NCI-H510A treated with DMSO at 0.1 percent for 48 hours (cell line): ENCODE data around the gene GLOD5.
"Not testable (repeated sequence)": the region's sequence is repeated elsewhere in the genome, so short reads cannot be mapped to it uniquely, and the experiment has no call there.

ENCODE experiments used
- DNase-seq: peaks from one replicate; lab custom pipeline; 2025; lab: John Stamatoyannopoulos, UW

The GLOD5 gene

DNA sequence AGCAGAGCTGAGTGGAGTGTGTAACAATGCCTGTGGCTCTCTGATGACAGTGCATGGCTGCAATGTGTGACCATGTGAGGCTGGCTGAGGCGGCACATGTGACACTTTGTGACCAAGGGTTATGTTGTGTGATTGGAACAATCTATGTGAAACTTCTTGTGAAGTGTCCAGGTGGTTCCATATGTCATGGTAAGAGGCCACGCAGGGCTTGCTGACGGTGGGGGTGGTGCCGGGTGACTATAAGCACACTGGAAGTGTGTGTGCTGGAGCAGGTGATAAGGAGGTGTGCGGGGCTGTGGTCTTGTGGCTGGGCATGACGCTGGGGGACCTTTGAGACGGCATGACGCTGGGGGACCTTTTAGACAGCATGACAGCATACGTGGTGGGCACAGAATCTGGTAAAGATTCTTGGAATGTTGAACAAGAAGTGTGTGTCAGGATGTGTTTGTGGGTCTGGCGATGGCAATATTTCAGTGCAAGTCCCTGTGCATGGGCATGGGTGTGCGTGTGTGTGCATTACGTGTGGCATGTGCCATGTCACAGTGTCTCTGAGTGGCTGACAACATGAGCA is 32.9 kb downstream of the GLOD5 start:
- no peak for DNase-seq

DNA sequence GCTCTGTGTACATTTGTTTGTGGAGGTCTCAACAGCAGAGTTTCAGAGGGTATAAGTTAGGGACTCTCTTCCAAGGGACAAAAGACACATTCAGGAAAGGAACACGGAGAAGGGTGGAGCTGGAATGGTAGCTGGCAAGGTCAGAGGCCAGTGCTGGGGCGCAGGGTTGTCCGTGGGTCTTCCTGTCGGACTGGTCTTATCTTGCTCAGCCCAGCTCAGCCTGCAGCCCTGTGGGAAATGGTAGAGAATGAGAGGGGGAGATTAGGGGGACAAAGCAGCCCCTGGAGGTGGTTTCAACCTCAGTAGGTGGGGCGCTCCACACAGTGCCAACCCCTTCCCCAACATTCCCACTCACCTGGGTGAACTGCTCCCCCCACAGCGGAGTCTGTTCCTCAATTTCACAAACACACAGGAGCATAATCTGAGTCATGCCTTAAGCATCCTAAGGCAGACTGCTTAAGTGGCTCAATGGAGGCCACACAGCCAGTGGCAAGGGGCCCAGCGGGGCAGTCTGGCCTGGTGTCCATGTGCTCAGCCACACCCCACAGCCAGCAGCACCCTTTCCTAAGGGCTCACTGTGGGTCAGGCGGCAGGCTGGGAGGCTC is 33.5 kb downstream of the GLOD5 start:
- DNase-seq, result no peak

DNA sequence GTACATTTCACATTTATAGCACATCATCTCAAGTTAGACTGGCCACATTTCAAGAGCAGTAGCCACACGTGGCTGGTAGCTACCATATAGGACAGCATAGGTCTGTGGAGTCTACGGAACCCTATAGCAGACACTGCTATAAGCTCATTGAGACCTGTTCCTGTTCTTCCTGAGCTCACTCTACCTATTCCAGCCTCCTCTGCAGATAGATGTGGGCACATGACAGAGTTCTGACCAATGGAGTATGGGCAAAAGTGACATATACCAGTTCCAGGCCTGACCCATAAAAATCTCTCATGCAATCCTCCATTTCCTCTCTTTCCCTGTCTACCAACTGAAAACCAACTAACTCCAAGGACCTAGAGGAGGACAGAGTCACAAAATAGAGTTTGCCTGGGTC is 36.8 kb downstream of the GLOD5 start:
- no peak for DNase-seq

DNA sequence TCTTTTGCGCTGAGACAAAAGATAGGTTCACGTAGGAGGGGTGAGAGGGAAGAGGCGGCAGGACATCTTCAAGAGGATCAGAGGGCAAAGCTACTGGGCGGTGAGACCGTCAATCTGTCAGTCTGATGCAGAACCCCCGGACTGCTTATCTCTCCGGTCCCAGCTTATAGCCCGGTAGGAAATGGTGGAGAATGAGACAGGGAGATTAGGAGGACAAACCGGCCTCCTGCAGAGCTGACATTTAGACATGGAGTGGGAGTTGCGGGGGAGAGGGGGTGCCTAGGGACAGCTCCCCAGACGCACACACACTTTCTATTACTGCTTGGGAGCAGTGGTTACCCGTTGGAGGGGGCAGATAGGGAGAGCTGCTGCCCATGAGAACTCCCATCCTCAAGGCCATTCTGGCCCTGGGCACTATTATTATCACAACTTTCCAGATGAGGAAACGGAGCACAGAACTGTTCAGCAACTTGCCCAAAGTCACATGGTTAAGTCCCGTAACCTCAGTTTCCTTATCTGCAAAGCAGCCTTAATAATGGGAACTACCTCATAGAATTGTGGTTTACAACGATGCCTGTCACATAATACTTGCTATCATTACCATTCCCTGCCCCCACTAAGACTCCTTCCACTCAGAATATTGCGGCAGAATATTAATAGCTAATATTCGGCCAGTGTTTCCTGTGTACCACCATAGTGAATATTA is 39.2 kb downstream of the GLOD5 start:
- peak; percentile 33 for DNase-seq

DNA sequence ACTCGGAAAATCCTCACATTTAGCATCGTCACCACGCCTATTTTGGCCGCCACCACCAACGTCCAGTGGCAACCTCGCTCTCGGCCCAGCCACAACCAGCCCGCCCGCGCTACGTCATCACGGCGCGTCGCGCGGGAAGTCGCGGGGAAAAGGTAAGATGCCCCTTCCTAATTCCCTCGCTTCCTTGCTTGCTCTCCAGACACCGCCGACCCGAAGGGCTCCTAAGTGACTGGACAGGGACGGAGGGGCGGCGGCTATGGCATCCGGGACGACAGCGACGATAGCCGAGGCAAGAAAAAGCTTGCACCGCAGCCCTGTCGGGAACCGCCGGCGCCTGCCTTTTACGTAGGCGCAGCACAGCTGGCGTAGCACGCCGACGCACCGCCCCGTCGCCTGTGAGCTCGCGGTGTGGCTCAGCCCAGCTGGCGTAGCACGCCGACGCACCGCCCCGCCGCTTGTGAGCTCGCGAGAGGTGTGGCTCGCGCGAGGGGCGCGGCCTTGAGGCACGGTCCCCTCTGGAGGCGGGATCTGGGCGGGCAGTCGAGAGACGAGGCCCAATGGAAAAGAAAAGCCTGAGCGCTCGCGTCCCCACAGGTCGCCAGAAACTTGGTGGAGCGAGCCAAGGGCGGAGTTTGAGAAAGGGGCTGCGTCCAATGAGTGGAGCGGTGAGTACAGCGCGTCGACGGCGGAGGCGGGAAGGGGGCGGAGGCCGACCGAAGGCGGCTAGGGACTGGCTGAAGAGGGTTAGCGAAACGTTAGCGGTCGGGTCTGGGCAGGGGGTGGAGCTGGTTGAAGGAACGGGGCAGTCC is 39.9 kb downstream of the GLOD5 start, which contains the start of gene HDAC6:
HDAC6 (plus strand) TSS at position 788 of the 809 bp plus-strand sequence. CDS start 626 bp downstream, outside the sequence.
- DNase-seq, result peak; percentile 93

DNA sequence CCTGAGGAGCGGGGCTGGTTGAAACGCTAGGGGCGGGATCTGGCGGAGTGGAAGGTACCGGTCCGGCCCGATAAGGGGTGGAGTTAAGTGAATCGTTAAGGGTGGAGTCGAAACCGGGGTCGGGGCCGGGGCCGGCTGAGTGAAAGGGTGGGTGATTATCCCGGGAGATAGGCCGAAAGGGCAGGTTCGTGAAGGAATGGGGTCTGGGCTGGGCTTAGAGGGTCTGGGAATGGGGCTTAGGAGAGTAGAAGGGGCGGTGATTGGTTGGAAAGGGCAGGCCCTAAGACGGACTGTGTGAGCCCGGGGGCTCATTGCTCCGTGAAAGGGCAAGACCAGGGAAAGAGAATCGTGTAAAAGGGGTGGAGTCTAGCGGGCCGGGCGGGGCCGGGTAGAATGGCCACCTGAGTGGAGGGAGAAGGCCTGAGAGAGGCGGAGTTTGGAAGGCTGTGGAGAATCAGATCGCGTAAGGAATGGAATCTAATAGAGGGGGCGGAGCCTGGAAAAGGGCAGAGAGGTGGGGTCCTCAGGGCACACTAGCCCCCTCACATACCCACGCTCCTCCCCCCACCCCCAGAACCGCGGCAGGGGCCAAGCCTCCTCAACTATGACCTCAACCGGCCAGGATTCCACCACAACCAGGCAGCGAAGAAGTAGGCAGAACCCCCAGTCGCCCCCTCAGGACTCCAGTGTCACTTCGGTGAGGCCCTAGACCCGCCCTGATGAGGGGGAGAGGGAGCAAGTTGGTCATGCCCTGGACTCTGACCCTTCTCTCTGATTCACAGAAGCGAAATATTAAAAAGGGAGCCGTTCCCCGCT is 40.8 kb downstream of the GLOD5 start:
- DNase-seq, result peak; percentile 86

DNA sequence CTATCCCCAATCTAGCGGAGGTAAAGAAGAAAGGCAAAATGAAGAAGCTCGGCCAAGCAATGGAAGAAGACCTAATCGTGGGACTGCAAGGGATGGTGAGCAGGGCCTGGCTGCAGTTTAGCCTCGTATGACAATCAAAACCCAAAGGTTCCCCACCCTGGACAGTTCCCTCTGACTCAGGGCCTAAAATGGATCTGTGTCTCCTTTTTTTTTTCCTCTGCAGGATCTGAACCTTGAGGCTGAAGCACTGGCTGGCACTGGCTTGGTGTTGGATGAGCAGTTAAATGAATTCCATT is 41.3 kb downstream of the GLOD5 start:
- DNase-seq, result no peak

DNA sequence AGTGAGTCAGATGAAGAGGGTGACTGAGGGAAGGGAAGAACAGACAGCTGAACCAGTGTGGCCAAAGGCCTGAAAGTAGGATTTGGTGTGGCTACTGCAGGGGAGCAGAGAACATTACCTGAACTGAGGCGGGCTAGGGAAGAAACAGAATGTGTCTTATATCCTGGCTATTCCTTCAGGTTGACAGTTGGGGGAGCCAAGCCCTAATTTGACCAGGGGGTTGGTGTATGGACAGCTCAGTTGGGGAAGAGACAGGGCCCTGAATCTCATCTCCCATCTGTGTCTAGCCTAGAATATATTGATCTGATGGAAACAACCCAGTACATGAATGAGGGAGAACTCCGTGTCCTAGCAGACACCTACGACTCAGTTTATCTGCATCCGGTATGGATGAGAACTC is 44.5 kb downstream of the GLOD5 start:
- DNase-seq, result no peak

DNA sequence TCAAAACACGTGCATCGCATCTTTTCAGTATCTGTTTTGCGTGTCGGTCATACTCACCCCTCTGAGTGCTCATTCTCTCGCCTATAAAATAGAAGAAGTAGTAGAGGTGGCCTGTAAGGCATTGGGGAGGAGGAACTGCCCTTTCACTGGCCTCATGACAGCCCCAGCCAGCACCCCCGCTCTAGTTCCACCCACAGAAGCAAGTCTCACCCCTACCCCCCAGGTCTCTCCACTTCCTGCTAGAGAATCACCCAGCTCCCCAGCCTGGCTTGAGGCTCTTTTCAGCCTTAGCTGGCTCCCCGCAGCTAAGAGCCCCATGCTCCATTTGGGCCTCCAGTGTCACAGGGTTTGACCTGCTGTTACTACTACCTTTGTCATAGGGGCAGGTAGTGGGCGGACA is 52.1 kb downstream of the GLOD5 start:
- no peak for DNase-seq

DNA sequence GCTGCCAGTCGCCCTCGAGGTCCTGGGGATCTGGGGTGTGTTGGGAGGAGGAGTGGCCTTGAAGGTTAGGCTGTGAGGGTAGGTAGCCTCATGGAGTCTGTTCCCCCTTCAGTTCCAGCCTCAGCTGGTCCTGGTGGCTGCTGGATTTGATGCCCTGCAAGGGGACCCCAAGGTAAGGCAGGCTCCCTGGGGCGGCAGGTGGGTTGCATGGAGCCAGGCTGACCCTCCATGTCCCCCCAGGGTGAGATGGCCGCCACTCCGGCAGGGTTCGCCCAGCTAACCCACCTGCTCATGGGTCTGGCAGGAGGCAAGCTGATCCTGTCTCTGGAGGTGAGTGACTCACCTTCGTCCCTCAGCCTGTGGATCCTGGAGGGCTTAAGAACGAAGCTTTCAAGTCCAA is 53.2 kb downstream of the GLOD5 start:
- no peak for DNase-seq

DNA sequence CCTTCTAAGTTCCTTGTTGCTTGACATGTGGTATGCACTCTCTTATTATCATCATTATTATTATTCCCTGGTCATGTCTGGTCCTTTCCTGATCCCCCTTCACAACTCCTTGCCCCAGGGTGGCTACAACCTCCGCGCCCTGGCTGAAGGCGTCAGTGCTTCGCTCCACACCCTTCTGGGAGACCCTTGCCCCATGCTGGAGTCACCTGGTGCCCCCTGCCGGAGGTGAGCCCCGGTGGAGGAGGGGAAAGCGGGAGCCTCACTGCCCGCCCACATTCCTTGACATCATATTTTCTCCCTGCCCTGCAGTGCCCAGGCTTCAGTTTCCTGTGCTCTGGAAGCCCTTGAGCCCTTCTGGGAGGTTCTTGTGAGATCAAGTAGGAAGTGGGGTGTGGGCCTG is 53.7 kb downstream of the GLOD5 start:
- no peak for DNase-seq

DNA sequence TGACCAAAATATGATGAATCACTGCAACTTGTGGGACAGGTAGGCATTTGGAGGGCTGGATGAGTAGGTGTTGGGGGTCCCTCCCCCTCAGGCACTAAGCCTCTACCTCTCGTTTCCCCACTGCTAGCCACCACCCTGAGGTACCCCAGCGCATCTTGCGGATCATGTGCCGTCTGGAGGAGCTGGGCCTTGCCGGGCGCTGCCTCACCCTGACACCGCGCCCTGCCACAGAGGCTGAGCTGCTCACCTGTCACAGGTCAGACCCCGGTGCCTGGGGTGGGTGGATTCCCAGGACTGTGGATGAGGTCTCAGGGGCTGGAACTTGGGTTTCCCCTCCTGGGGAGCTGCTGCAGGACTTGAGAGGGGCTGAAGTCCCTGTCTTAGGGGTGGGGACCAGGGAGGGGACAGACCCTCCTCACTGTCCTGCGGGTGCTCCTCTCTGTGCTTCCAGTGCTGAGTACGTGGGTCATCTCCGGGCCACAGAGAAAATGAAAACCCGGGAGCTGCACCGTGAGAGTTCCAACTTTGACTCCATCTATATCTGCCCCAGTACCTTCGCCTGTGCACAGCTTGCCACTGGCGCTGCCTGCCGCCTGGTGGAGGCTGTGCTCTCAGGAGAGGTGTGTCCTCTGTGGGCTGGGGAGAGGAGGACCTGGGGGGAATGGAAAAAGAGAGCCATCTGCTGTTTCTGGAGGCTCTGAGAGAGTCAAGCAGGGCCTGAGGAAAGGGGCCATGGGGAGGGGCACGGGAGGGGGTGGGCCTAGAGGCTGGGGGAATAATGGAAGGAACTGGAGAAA is 54.7 kb downstream of the GLOD5 start:
- no peak for DNase-seq

DNA sequence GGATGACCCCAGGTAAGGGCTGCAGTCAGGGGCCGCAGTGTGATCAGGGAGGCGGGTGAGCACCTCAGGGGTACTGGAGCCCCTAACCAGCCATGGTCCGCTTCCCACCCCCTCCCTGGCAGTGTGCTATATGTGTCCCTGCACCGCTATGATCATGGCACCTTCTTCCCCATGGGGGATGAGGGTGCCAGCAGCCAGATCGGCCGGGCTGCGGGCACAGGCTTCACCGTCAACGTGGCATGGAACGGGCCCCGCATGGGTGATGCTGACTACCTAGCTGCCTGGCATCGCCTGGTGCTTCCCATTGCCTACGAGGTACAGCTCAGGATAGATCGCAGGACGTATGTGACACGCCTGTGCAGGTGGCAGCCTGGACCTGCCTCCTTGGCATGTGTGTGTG is 56.6 kb downstream of the GLOD5 start:
- no peak for DNase-seq

DNA sequence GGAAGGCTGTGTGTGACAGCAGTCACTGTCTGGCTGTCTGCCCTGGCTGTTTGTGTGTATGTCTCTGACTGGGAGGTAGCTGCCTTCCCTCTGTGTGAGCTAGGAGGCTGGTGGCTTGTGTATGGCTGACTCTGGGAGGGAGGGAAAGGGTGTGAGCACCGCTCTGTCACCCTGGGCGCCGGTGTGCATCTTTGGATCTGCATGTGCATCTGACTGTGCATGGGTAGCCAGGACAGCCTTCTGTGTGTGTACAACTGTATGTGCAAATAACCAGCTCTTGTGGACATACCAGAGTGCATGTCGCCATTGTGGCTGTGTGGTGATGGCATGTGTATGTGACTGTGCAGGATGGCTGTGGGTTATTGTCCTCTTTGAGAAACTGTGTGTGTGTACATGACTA is 57.3 kb downstream of the GLOD5 start:
- DNase-seq, result no peak

DNA sequence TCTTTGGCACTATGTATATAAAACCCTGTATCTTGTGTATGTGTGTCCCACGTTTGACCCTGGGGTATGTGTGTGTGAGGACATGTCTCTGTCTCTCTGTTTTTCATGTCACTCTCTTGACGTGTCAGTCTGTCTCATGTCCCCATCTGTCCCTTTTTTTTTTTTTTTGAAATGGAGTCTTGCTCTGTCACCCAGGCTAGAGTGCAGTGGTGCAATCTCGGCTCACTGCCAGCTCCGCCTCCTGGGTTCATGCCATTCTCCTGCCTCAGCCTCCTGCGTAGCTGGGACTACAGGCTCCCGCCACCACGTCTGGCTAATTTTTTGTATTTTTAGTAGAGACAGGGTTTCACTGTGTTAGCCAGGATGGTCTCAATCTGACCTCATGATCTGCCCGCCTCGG is 57.8 kb downstream of the GLOD5 start:
- DNase-seq, result not testable (repeated sequence)

DNA sequence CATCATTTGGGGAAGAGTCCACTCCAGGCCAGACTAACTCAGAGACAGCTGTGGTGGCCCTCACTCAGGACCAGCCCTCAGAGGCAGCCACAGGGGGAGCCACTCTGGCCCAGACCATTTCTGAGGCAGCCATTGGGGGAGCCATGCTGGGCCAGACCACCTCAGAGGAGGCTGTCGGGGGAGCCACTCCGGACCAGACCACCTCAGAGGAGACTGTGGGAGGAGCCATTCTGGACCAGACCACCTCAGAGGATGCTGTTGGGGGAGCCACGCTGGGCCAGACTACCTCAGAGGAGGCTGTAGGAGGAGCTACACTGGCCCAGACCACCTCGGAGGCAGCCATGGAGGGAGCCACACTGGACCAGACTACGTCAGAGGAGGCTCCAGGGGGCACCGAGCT is 61.5 kb downstream of the GLOD5 start:
- DNase-seq, result no peak
